GM19372 (cell line): ENCODE measurements around the gene OR2S2.
"Not testable (repeated sequence)": the region's sequence is repeated elsewhere in the genome, so short reads cannot be mapped to it uniquely, and the experiment has no call there.

ENCODE experiments used
- ATAC-seq: cut with Tn5 transposase; IDR thresholded peaks from one replicate; pipeline ENCODE4 v1.9.1; 2021; ENCODE audit warnings: mild to moderate bottlenecking, low read depth, moderate library complexity; ENCODE audit not compliant: unreplicated experiment

The OR2S2 gene

DNA sequence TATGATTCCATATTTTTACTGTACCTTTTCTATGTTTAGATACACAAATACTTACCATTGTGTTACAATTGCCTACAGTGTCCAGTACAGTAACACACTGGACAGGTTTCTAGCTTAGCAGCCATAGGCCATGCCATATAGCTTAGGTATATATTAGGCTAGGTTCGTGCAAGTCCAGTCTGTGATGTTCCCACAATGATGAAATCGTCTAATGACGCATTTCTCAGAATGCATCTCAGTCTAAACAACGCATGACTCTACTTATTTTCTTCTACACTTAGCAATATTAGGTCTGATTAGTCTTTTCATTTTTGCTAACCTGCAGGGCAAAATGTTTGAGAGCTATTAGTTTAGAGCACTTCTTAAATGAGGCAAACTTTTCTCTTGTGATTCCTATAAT, 22.7 kb downstream of the OR2S2 start:
- no peak for ATAC-seq

DNA sequence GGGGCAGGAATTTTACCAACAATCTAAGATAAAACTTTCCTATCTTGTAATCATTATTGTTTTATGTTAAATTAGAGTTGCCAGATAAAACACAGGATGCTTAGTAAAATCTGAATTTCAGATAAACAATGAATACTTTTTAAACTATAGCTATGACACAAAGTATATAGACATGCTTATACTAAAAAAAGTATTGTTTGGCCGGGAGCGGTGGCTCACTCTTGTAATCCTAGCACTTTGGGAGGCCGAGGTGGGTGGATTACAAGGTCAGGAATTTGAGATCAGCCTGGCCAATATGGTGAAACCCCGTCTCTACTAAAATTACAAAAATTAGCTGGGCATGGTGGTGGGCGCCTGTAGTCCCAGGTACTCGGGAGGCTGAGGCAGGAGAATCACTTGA, 23.9 kb downstream of the OR2S2 start:
- ATAC-seq = not testable (repeated sequence)

DNA sequence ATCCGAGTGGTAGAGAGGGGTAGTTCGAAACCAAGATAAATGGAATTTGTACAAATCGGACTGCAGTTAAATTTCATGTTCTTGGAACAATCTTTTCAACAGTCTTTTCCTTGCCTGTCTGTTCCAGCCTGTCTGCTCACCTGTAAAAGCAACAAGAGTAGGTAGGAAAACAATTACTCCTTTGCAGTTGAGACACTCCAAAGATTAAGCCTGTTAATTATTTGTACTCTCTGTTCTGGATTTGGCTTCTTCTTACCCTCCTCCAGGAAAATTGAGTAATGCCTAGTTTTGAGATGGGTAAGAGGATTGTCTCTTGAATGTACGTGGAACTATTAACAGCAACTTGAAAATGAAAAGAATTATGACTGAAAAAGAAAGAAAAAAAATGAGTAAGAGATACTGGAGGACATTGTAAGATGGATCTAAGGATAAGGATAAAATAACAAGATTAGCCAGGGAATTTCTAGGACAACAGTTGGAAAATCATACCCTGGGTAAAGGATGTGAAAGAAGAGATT, 24.3 kb downstream of the OR2S2 start:
- no peak for ATAC-seq

DNA sequence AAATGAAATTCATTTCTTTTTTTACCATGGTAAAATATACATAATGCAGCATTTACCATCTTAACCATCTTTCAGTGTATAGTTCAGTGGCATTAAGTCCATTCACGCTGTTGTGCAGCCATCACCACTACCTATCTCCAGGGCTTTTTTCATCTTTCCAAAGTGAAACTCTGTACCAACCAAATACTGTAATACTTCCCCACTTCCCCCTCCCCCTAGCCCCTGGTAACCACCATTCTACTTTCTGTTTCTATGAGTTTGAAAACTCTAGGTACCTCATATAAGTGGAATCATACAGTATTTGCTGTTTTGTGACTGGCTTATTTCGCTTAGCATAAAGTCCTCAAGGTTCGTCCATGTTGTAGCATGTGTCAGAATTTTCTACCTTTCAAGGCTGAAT, 25.2 kb downstream of the OR2S2 start:
- no peak for ATAC-seq

DNA sequence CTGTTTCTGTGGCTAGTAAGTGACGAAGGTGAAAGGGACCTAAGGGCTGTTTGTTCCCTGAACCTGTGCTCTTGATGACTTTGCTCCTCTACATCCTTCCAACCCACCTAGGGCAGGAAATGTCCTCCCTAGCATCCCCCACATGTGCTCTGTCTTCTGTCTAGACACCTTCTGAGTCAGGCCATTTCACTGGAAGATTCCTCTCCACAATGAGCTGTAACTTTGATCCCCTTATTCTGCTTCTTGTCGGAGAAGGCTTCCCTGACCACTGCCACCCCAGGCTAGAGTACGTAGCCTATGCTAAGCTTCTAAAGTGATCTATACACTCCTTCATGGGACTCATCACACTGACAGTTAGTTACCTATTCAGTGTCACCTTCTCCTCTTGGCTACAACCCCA, 27.0 kb downstream of the OR2S2 start:
- ATAC-seq = no peak

DNA sequence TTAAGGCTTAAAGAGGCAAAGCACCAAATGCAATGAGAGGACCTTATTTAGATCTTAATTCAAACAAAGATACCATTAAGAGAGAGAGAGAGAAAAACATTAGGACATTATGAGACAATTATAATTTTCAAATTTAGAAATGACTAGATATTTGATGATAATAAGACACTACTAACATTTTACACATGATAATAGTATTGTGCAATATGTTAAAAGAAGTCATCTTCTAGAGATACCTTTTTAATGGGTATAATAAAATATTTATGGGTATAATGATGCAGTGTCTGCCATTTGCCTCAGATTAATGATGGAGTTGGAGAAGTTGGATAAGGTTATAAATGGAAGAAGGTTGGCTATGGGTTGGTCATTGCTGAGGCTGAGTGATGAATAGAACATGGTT, 27.4 kb downstream of the OR2S2 start:
- no peak for ATAC-seq

DNA sequence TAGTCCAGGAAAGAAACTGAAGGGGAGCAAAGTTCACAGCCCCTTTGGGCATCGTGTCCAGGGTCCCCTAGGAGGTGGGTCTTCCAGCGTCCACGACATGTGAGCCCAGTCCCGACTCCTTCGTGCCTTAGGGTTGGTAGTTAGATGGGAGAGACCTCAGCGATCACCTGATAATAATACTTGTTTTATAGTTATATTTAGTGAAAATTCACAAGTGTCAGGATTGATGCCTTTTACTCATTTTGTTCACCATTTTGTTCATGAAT, 28.6 kb downstream of the OR2S2 start:
- no peak for ATAC-seq

DNA sequence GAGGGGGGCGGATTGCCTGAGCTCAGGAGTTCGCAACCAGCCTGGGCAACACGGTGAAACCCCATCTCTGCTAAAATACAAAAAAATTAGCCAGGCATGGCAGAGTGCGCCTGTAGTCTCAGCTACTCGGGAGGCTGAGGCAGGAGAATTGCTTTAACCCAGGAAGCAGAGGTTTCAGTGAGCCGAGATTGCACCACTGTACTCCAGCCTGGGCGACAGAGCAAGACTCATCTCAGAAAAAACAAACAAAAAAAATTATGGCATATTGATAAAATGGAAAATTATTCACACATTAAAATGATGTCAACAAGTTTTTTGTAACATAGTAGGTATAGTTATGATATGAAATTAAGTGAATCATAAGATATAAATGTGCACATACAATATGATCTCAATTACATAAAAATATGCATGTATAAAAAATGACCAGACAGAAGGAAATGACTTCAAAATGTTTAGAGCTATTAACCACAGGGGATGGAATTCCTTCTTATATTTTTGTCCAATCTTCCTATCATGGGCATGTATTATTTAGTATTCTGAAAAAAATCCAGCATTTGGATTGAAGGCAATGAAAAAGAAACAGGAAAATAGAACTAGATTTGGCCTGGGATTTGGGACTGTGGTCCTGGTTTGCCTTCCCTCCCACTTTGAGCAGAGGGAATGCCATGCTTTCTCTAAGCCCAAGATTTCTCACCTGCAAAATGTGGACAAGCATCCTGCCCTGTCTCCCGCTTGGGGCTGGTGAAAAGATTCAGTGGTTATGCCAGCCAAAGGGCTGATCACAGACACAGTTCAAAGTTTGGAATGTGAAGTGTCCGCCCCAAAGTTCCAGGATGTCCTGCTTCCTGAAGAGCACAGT, 29.1 kb downstream of the OR2S2 start:
- ATAC-seq = no peak

DNA sequence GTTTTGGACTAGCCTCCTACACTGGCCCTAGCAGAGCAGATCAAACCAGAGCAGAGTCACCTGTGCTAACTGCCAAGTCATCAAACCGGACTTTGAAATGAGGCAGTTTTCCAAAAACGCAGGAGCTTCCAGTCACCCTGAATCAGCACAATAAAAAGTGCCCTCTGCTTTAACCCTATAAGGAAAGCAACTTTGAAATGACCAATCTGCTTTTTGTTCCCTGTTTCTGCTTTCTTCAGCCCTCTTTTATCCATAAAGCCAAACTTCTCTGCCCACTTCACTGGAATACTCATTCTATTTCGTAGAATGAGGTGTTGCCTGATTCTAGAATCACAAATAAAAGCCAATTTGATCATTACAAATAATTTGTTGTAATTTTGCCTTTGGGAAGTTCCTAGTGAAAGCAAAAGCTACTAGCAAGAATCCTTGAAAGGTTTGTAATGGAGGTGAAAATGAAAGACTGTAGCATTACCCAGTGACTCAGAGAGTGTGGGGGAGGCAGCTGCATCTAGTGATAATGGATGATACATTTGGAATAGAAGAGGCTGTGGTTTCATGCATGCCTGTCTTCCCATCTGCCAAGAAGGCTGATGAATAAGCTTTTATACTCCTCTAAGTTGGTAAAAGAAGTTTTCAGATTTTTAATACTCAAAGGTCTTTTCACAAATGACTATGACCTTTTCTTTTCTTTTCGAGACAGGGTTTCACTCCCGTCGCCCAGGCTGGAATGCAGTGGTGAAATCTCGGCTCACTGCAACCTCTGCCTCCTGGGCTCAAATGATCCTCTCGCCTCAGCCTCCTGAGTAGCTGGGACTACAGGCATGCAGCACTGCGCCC, 33.8 kb downstream of the OR2S2 start:
- ATAC-seq = no peak

DNA sequence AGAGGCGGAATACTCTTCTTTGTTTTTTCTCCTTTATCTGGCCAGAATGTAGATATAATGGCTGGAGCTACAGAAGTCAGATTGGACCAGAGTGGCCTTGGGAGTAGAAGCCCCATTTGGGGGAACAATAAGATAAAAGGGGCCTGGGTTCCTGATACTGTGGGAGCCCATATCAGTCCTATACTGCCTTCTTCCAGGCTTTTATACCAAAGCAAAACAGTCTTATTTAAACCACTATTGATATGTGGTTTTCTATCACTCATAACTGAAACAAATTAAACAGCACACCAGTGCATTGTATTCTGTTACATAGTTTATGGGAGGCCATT, 34.4 kb downstream of the OR2S2 start:
- ATAC-seq = no peak

DNA sequence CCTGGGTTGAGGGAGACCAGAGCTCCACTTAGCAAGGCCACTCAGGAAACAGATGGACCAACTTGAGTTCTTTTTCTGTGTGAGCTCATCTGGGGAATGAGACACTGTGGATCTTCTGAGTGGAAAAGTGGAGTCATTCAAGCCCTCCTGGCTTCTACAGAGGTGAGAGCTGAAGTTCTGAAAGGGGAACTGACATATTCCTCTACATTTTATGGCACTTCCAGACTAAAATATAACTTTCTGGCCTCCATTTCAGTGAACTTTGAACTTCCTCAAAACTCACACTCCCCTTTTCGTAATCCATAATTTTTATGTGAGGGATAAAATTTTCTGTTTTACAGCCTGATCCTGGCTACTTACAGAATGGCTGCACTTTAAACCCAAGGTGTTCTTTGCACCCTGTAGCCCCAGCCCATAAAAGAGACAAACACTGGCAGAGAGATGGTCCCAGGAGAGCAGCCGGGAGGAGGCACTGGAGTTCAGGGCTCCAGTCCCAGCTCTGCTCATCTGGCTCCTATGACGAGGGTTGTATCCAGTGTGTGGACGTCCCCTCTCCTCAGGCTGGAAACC, 37.8 kb downstream of the OR2S2 start:
- no peak for ATAC-seq

DNA sequence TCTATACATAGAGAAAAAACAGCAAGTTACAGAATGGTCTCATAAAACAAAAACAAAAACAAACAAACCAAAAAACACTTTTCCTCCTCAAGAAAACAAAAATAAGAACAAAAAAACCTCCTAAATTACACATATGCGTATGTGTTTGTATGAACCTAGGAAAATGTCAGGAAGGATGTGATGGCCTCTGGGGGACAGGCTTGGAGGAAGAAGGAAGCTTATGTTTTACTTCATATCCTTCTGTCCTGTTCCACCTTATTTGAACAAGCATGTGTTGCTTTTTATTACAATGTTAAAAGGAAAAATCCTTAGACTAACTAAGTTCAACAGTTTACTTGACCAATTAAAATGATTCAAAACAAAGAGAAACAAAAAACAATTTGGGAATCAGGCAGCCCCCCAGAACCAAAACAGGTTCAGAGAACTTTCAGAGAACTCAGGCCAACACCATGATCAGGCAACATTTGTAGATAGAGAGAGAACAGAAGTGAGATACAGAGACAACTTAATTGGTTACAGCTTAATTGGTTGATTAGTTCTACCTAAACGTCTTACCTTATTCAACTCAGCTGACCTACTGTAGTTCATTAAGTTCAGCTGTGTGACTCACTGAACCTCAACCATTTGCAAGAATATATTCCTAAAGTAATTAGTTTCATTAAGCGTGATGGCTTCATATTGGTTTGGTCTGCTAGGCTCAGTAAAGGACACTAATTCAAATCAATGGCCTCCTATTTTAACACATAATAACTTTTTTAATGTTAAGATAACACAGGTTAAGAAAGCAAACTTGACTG, 38.5 kb downstream of the OR2S2 start:
- ATAC-seq = no peak

DNA sequence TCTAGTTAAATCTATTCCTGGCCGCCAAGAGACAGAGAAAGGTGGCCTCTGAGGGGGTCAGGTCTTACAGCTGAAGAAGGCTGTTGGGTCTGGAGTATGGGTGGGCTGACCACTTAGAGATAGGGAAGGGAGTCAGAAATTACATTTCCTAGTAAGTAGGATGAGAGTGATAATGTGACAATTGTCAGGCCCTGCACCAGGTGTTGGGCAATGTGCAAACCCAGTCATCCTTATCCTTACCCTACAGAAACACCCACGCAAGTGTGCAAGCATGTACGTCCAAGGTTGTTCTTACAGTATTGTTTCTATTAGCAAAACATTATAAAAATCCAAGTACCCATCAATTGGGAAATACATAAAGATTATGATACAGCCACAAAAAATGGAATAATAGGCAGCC, 39.2 kb downstream of the OR2S2 start:
- ATAC-seq = no peak

DNA sequence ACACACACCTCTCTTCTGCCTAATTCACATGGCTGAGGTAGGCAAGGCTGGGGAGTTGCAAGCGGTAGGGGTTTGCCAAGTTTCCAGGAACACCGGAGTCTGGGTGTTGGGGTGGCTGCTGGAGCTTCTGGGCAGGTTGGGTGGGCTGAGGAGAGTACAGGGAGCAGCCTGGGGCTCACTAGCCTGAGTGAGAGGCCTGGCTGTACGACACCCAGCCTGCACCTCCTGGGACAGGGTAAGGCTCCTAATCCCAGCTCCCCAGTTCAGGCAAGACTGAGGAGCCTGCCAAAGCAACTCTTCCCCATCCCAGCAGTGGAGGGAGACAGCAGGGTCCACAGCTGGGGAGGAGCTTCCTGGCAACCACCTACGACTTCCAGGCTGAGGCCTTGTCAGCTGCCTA, 40.7 kb downstream of the OR2S2 start:
- no peak for ATAC-seq

DNA sequence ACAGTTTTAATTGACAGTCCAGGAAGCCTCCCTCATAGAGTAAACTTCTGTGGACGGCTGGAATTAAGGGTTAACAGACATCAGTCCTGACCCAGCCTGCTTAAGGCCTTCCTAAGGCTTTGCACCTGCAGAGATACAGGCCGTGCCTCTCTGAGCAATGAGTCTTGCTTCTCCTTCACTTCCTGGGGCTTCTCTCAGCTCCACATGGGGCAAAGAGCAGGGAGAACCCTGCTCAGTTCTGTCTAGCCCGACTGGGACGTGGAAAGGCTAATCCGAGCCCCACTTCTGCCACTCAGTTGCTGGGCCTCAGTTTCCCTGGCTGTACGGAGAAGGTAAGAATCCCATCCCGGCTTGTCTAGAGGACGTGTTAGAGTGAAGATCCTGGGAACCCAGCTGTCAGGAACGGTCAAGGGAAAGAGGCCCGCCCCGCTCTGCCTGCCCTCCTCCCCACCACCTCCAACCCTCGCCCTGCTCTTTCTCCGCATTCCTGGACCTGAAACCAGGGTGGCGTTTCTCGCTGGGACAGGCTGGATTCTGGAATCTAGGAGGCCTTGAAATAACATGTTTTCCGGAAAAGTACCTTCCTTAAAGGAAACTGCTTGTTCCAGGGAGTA, 42.2 kb downstream of the OR2S2 start:
- no peak for ATAC-seq

DNA sequence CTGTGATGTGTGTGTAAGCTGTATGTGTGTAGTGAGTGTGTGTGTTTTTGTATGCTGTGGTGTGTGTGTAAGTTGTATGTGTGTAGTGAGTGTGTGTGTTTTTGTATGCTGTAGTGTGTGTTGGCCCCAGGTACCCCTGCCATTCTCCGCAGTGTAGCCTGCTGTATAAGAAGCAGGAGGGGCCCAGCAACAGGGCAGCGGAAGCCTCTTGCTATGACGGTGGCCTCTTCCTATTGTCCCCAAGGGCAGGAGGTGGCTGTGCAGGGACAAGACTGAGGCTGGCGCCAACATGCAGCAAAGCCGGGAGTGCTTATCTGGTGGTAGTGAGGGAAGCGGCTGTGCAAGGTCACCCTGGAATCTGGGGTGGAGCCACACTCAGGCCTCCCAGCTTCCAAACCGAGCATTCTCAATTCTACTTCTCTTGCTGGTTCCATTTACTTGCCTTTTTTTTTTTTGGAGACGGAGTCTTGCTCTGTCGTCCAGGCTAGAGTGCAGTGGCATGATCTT, 43.6 kb downstream of the OR2S2 start:
- no peak for ATAC-seq

DNA sequence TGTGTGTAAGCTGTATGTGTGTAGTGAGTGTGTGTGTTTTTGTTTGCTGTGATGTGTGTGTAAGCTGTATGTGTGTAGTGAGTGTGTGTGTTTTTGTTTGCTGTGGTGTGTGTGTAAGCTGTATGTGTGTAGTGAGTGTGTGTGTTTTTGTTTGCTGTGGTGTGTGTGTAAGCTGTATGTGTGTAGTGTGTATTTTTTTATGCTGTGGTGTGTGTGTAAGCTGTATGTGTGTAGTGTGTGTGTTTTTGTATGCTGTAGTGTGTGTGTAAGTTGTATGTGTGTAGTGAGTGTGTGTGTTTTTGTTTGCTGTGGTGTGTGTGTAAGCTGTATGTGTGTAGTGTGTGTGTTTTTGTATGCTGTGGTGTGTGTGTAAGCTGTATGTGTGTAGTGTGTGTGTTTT, 44.5 kb downstream of the OR2S2 start:
- ATAC-seq = not testable (repeated sequence)

DNA sequence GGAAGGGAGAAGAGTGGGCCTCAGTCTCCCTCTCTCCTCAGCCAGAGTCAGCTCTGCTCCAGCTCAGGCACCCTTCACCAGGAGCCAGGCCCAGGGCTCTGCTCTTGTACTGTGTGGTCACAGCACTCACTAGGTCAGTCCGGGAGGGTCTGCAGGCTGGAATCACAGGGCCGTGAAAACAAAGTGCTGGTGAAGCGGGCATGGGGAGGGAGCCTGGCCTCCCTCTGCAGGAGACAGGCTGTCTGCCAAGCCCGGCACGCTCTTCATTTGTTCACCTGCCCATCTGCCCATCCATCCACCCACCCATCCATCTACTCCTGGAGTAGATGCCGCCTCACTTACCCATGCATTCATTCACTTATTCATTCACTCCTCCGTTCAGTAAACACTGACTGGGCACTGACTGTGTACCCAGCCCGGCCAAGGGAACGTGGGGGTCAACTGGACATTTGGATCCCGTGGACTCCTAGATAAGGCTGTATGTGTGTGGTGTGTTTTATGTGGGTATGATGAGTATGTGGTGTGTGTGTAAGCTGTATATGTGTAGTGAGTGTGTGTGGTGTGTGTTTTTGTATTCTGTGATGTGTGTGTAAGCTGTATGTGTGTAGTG, 45.1 kb downstream of the OR2S2 start:
- ATAC-seq = no peak

DNA sequence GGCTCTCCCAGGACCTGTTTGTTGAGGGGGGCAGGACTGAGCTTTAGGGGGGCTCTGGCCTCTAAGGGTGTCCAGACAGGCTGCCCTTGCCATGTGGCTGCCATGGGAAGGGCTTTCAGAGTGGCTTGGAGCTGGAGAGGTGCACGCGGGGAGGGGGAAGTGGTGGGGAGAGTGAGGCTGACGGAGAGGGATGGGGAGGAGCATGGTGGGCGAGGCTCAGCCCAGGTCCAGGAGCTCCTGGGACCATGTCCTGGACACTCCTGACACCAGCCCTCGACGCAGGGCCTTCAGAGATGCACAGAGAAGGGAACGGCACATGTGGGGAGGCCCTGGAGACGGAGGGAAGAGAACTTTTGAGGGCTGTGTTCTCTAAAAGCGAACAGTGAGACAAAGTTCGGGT, 46.3 kb downstream of the OR2S2 start:
- no peak for ATAC-seq
